ENCODE results near the gene NR4A3.

GRCh38 chr9:99796231-99796630 lies 25.5 kb upstream of the NR4A3 start:
- TF ChIP-seq CTCF (IDR thresholded peaks at IDR 0.05; ENCODE audit: poor library complexity) (no peak), EZH2 (IDR thresholded peaks at IDR 0.05; ENCODE audit: borderline replicate concordance) (no peak), EZH2phosphoT487 (IDR thresholded peaks at IDR 0.05; ENCODE audit: low read depth, severe bottlenecking, unreplicated experiment) (no peak)

Measured in hepatocyte (in vitro differentiated cells).